ENCODE data around the gene MAMLD1.
A peak's percentile ranks its signal among the peaks of the same experiment; 100 is the strongest.

The MAMLD1 gene, protein sequence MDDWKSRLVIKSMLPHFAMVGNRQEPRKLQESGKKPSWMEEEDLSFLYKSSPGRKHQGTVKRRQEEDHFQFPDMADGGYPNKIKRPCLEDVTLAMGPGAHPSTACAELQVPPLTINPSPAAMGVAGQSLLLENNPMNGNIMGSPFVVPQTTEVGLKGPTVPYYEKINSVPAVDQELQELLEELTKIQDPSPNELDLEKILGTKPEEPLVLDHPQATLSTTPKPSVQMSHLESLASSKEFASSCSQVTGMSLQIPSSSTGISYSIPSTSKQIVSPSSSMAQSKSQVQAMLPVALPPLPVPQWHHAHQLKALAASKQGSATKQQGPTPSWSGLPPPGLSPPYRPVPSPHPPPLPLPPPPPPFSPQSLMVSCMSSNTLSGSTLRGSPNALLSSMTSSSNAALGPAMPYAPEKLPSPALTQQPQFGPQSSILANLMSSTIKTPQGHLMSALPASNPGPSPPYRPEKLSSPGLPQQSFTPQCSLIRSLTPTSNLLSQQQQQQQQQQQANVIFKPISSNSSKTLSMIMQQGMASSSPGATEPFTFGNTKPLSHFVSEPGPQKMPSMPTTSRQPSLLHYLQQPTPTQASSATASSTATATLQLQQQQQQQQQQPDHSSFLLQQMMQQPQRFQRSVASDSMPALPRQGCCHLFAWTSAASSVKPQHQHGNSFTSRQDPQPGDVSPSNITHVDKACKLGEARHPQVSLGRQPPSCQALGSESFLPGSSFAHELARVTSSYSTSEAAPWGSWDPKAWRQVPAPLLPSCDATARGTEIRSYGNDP

DNA sequence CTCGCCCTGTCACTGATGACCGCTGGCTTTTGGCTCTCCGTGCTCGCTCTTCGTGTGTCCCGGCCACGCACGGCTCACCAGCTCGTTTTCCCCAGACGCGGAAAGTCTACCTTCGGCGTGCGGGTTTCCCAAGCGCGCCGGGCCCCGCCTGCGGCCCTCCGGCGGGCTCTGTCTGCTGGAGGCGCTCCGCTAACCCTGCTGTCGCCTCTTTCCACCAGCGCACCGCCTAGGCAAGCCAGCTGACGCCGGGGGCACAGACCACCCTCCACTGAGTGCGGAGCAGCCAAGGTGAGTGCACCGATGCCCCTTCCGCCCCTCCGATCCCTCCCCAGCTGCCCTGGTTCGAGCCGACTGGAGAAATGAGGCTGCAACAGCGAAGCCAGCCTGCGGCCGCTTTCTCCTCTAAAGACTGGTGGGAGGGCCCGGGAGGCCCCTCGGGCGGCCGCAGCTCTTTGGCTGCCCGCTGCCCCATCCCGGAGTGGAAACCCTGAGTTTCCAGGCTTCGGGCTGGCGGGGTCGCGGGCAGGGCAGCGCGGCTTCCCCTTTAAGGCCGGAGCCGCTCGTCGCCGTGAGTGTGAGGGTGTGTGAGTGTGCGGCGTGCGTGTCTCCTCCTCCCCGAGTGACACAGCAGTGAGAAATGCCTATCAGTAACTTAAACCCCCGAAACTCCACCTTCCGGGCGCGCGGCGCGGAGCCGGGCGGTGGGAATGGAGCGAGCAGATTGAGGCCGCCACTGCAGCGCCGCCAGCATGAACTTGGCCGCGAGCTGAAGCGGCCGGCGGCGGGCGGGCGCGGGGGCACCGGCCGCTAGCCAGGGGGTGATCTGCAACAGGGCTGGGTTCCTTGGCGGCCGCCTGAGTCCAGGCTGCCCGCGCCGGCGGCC lies at the start of gene MAMLD1:
Gene MAMLD1, plus strand, starts transcription at position 719 of the 883 bp plus-strand sequence. CDS start 82,200 bp downstream, outside the sequence.
- DNase-seq (ENCODE audit: low read depth), result peak; percentile 24
- TF ChIP-seq, protein P1, sequence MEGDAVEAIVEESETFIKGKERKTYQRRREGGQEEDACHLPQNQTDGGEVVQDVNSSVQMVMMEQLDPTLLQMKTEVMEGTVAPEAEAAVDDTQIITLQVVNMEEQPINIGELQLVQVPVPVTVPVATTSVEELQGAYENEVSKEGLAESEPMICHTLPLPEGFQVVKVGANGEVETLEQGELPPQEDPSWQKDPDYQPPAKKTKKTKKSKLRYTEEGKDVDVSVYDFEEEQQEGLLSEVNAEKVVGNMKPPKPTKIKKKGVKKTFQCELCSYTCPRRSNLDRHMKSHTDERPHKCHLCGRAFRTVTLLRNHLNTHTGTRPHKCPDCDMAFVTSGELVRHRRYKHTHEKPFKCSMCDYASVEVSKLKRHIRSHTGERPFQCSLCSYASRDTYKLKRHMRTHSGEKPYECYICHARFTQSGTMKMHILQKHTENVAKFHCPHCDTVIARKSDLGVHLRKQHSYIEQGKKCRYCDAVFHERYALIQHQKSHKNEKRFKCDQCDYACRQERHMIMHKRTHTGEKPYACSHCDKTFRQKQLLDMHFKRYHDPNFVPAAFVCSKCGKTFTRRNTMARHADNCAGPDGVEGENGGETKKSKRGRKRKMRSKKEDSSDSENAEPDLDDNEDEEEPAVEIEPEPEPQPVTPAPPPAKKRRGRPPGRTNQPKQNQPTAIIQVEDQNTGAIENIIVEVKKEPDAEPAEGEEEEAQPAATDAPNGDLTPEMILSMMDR (IDR thresholded peaks at IDR 0.05; ENCODE audit: insufficient read depth, low read depth, low read length, missing control alignments), result no peak
- H3K4me3 ChIP-seq (ENCODE audit: low read depth, low read length), result no peak within 1 kb of the TSS; the same call in 1 of the 2 replicates

DNA sequence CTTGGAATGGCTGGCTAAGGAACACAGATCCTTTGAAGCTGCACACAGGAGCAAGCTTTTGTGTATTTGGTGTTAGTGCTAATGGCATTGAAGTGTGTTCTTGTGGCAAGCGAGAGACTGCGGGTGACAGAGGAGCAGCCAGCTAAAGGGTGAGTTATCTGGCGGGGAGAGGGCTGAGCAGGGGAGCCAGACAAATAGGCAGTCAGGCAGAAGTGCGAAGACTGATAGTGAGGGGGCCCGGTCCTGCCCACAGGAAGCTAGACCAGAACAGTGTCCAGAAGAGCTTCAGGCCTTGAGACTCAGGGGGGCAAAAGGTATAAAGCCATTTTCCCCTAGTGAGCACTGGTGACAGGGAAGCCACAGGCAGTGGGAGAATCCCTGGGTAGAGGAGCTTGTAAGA lies 49.6 kb upstream of the MAMLD1 start:
- TF ChIP-seq, protein P1 (IDR thresholded peaks at IDR 0.05; ENCODE audit: insufficient read depth, low read depth, low read length, missing control alignments), result no peak
- DNase-seq (ENCODE audit: low read depth), result no peak
- no peak overlapping the region for H3K4me3 ChIP-seq (ENCODE audit: low read depth, low read length)

- DNase-seq (ENCODE audit: low read depth), result no peak
- TF ChIP-seq, protein P1 (IDR thresholded peaks at IDR 0.05; ENCODE audit: insufficient read depth, low read depth, low read length, missing control alignments), result no peak
- H3K4me3 ChIP-seq (ENCODE audit: low read depth, low read length), result no peak overlapping the region
These were observed 48.9 kb upstream of the MAMLD1 start for GRCh38 chrX:150314186-150314585.

DNA sequence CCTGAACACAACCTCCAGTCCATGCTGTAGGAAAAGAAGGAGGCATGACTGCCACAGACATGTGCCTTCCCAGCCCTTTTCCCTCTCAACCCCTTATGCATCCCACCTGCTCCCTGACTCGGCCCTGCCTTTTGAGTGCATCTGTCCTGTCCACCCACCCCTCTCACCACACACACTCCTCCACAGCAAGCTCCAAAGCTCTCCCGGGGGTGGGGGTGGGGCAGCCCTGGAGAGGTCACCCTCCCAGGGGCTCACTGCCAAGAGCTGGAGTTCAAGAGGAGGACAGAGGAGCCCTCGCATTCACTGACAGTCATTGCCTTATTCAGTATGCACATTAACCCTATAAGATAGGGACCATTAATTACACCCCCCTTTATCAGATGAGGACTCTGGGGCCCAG lies 46.6 kb upstream of the MAMLD1 start:
- no peak overlapping the region for H3K4me3 ChIP-seq (ENCODE audit: low read depth, low read length)
- TF ChIP-seq, protein P1 (IDR thresholded peaks at IDR 0.05; ENCODE audit: insufficient read depth, low read depth, low read length, missing control alignments), result no peak
- DNase-seq (ENCODE audit: low read depth), result no peak

- H3K4me3 ChIP-seq (ENCODE audit: low read depth, low read length), result no peak overlapping the region
- DNase-seq (ENCODE audit: low read depth), result no peak
- TF ChIP-seq, protein P1 (IDR thresholded peaks at IDR 0.05; ENCODE audit: insufficient read depth, low read depth, low read length, missing control alignments), result no peak
These were observed 40.1 kb upstream of the MAMLD1 start for GRCh38 chrX:150323020-150323419.

GRCh38 chrX:150324035-150324728 lies 38.9 kb upstream of the MAMLD1 start:
- H3K4me3 ChIP-seq (ENCODE audit: low read depth, low read length), result no peak overlapping the region
- TF ChIP-seq, protein P1 (IDR thresholded peaks at IDR 0.05; ENCODE audit: insufficient read depth, low read depth, low read length, missing control alignments), result no peak
- DNase-seq (ENCODE audit: low read depth), result no peak
